ENCODE data around the gene EFNA5.

The EFNA5 gene

DNA sequence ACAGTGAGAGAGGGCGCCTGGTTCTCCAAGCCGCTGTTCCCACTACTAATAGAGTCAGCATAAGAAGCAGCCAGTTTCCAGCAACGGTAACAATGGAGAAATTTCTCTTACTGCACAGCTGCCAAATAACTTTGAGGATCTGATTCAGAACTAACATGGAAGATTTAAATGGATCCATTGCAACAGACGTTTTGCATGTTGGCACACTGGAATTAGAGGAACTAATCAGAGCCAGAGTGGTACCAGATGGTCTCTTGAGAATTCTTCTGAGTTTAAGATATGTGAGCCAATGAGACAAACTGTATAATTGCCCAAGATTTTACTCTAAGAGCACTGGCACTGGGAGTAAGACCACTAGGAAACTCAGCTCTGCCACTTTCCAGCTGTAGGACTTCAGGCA is 186.5 kb downstream of the EFNA5 start:
- DNase-seq (ENCODE audit: low read depth): no peak

DNA sequence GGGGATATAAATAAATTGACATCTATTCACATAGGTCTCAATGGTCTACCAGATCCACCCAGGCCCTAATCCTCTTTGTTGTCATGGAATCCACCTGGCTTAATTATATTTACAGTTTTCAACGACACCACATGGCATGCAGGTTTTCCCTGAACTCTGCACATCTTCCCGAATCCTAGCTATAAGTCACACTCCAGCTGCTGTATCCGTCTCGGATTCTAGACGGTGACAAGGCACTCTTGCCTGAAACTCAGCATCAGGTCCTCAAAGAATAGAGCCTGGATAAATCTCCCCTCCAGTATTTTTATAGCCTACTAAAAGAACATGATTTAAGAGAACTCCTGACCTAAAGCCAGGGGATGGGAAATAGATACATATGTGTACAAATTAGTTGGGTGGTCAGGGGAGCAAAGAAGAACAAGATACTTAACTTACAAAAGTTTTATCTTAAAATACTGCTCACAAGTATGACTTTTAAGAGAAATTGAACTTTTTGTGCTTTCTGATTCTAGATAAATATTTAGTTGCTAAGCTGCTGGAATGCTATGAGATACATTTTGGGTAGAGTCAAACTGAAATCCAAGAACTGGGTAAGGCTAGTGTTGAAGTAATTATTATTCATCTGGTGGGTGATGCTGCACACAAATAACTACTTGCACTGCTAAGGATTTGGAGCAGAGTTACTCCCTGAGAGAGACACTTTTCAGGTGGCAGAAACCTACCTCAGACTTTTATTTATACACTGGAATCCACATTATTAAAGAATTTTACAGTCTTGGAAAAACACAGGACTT is 187.3 kb downstream of the EFNA5 start:
- DNase-seq (ENCODE audit: low read depth): no peak

DNA sequence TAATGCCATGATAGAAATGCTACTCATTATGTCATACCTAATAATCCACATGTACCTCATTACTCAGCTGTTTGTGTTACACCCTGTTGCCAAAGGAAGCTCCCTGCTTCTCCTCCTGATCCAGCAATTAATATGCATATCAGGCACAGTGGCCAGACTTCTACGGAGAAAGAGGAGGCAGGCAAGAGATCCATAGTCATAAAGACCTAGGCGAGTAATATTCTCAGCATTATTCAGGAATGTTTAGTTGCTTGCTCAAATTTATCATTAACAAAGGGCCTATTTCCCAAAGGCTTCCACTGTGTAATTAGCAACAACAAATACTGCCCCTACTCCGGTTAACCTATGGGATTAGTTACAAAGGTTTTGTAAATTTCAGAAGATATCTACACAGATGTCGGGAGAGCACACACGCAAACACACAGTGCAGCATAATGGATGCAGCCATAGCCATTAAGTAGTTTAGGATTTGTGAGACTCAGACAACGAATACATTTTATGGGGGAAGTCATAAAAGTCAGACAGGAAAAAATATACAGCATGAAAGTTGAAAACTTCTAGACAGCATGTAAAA is 192.6 kb downstream of the EFNA5 start:
- DNase-seq (ENCODE audit: low read depth): no peak

DNA sequence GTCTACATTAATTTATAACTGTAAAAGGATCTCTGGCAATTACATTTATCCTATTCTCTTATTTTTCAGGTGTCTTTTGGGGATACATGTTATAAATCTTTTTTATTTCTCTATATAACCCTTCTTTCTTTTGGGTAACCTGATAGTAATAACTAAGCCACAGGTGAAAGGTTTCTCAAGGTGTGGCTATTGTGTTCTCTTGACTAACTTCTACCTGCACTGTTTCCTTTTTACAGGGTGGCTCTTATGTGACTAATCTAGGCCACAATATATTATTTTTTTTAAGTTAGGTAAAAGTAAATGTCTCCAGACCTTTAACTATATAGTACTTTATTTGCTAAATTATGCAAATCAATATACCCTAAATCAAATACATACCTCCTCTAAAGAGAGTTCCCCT is 193.2 kb downstream of the EFNA5 start:
- no peak for DNase-seq (ENCODE audit: low read depth)

DNA sequence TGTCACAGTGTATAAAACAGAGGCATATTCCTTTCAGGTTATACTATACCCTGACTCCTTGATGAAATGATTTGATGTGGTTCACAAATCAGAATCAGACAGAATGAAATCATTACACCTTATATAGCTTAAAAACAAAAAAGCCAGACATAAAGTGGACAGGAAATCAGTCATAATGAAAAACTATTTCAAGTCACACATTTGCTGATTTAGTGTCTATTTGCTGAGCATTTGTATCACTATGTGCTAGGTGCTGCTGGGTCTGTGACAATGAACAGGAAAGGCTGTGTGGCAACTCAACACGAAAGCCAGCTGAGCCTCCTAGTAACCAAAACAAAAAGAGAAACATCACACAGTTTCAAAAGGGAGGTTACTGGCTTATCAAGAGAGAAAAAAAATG is 194.0 kb downstream of the EFNA5 start:
- DNase-seq (ENCODE audit: low read depth): no peak

DNA sequence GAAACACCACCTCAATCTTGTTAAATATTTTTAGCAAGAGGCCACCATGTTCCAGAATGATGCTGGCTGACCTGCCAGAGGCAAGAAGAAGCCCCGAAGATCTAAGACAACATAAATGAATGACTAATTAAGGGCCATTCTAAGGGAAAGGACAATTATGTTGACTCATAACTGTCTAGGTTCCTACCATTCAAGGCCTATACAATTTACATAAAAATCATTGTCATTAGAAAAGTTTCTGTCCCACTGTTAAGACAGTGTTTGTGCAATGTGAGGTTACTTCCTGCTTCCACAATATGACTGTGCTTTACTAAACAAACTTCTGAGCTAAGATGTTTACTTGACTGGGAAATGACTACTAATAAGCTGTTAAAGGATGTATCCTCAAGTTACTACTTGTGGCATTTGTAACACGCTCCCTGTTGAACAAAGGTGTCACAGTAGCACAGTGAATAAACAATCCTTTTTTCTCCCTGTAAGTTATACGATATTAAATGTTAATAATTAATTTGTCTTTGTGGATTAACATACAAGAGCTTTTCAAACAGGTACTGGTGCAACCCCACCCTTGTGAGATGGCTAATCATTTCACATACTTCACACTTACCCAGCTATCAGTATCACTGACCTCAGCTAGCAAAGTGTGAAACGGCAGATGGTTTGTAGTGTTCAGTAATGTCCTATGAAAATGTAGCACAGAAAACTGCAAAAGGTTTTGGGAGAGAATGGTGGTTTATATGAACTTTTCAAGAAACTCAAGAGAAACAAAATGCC is 195.8 kb downstream of the EFNA5 start:
- DNase-seq (ENCODE audit: low read depth): no peak

DNA sequence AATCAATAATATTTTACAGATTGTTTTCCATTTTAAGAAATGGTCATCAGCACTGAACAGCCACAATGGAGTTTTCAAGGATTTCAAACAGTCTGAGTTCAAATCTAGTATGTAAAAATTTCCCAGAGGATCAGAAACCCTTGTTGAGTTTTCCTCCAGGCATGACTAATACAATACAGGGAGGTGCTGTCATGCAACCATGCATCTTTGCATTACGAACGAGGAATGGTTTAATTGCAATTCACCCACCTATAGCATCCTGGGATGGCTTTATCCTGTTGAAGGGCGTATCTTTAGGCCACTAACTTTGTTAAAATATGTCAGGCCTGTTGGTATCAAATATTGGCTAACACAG is 196.4 kb downstream of the EFNA5 start:
- no peak for DNase-seq (ENCODE audit: low read depth)

DNA sequence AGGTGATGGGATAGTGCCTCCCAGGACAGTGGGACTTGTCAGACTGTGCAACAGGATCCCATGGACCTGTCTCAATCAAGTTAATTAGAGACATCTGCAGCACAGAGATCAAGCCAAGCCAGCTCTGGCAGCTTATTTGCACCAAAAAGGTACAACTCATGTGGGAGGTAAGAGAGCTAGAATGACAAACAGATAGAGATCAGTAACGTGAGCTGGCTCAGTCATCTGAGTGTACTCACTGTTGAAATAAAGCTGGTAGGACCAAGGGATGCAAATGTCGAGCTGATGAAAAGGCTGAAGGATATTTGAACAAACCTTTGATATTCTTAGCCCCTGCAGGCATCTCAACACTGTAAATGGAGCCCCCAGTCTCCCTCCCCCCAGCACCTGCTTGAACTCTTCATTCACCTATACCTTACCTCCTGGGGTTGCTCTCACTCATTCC is 198.1 kb downstream of the EFNA5 start:
- DNase-seq (ENCODE audit: low read depth): no peak

DNA sequence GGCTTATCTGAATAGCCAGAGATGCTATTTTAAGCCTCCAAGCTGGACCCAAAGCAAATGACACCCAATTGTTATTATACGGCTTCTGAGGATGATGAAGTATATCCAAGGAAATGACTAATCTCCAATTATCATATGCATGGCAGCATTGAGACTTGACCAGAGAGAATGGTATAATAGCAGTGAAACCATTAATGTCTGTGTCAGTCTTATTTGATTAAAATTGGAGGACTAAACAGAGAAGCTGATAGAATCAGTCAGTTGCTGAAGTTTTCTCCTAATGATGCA is 200.5 kb downstream of the EFNA5 start:
- no peak for DNase-seq (ENCODE audit: low read depth)

DNA sequence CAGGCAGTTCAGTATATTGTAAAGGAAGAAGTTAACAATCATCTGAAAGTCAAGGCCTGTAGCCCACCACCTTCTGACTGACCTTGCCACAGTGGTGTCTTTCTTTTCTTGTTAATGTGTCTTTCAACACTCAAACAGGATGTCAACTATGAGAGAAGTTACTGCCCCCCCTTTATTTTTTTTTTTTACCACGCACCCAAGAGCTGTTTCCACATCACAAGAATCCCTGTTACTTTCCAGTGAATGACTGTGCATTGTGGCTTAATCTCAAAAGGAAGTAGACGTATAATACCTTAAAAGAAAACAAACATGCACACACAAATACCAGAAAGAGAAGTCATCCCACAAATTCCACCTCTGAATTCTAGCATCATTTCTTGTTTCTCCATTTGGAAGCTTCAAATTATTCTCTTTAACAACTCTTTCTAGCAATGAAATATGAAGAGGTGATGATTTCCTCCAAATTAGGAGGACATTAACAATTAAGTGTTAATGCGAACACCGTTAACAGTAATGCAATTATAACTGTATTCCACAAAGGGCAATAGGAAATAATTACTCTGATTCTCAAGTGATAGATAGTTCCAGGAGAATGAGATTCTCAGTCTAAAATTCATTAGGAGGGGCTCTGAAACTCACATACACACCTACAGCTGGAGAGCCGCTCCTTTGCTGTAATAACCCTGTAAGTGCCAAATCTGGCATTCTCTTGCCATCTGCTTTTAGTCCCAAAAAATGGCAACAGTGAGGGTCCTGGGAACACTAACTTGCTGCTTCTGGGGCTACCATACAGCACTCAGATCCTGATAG is 201.0 kb downstream of the EFNA5 start:
- peak; percentile 40 for DNase-seq (ENCODE audit: low read depth)

DNA sequence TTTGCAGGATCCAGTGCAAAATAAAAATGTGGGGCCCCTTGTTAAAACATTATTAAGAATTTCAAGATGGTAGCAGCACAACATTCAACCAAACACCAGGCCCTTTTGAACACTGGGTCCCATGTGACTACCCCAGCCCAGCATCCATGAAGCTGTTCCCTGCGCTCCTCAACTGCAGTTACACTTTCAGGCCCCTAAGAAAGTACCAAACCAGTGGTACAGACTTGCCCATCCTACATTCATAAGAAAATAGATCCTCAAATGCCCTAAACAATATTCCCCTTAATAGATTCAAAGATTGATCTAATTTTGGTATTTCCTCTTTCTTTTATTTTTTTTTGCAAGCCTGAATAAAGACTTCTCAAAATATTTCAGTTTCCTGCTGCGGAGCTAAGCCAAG is 201.7 kb downstream of the EFNA5 start:
- DNase-seq (ENCODE audit: low read depth): no peak

DNA sequence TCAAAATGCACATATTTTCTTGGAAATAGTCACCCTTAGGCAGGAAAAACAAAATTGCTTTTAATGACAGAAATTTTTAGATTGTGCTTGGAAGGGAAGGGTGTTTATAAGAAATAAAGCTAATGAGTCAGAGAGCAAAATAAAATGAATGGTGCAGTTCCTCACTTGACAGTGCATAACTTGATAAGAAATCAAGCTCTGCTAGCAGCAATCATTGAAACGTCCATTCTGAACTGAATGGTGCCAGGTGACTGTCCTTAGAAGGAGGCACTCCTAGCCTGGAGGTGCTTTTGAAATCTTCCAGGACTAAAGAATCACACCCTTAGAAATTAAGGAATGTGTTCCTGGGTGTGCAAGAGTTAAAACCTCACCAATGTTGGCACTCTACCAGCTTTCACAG is 202.5 kb downstream of the EFNA5 start:
- no peak for DNase-seq (ENCODE audit: low read depth)

DNA sequence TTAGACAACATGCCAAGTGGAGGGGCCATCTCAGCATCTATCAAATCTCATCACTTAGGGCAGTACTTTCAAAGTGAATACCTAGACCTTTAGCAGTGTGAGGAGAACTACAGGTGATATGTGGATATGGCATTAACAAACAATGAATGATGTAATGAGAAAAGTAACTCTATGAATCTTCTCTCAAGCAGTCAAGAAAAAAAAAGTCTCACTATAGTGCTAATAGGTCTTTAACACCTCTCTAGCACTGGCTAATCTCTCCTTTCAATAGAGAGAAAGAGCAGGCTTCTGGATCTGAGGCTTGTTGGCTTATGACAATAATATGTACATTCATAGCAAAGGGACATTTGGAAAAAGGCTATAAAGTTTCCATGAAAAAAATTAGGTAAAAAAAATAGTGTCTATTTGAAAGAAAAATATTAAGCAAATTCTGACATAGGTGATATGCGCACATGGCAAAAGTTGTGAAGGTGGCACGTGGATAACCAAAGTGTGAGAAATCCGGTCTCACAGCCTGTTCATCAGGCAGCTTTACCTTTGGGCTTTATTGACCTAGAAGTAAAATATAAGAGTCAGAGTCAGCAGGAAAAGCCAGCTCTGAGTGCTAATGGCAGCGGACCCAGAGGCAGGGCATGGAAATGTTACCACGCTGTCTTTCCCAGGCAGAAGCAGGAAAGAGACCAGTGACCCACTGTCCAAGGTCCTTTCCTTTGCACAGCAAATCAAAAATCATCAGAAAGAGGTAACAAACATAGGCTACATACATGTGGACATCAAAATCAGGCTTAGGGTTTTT is 203.4 kb downstream of the EFNA5 start:
- DNase-seq (ENCODE audit: low read depth): no peak

DNA sequence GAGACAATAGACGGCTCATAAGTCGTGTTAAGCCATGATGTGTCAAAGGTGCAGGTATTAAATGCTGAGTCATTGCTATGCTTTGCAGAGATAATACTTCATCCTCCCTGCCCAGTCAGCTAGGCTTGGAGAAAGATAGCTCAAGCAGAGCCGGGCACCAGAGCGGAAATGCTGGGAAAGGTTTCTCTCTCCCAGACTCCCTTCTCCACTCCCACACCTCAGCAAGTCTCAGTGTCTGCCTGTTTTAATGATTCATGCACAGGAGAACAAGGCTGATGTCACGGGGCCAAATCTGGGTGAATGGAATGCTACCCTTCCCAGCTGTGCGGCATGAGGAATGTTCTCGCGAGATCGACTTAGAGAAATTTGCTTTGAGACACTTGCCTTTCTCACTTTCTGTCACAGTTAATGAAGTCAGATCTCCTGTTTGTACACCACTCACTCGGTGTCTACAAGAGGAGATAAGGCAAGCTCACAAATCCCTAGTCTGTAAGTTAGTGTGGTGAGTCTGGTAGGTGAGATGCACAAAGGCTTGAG is 204.4 kb downstream of the EFNA5 start:
- DNase-seq (ENCODE audit: low read depth): no peak

DNA sequence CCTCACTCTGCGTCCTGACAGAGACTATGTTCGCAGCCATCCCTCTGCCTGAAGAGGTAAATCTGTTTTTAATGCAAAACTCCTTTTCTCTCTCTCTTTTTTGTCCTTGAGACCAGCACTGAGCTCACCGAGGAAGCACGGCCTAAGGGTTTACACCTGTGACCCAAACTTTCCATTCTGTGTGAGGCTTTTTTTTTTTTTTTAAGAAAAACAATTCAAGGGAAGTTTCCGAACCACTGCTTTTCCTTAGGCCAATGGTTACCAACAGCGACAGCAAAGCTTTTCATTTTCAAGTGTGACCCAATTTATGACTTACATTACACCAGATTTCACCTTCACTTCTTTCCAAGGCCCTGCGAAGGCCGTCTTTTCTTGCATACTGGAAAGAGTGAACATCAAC is 205.9 kb downstream of the EFNA5 start:
- DNase-seq (ENCODE audit: low read depth): no peak

DNA sequence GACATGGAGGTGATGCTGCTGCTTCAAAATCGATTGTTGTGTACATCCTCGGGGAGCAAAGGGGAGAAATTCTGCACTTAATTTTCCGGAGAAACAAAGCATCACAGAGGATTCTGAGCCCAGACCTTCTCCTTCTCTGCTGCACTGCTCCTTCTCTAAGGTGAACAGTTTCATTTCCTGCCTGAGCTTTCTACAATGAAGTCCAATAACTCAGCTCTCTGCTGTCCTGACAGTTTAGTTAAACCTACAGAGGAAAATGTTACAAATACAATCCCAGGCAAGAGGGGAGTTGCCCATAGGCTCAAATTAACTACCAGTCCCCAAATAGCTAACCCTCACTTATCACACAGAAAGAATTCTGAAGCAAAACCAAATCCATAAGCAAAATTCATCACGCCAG is 206.3 kb downstream of the EFNA5 start:
- no peak for DNase-seq (ENCODE audit: low read depth)

DNA sequence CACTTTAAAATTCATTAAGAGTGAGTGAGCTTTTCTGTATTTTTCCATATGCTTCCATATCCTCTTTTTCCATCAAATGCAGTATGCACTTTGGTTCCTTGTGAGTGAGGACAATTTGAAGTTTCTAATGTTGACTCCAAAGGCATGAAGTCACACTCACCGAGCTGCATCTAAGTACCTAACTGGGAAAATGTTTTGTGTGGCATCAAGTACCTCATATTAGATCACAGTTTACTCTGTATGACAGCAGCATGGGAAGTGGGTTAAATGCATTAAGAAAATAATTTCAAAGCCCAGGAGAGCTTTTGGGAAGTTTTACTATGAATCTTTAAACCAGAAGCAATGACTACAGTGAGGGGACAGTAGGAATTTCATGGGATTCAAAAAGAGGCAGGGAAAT is 207.0 kb downstream of the EFNA5 start:
- no peak for DNase-seq (ENCODE audit: low read depth)

DNA sequence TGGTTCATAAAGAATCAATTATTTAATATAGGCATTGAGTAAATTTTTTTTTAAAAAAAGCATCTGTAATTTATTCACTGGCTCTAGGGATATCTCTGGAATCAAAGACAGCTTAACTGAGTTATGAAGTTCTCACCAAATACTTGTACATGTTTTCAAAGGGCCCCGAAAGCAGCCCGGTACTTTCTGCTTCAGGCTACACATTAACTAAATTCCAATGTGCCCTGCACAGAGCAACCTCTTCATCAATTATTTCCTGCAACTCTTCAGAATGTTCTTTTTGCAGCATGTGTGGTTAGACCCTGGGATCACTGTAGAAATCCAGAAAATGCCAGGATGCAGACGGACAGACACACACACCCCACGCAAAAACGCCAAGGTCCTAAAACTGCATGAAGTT is 209.0 kb downstream of the EFNA5 start:
- DNase-seq (ENCODE audit: low read depth): no peak

DNA sequence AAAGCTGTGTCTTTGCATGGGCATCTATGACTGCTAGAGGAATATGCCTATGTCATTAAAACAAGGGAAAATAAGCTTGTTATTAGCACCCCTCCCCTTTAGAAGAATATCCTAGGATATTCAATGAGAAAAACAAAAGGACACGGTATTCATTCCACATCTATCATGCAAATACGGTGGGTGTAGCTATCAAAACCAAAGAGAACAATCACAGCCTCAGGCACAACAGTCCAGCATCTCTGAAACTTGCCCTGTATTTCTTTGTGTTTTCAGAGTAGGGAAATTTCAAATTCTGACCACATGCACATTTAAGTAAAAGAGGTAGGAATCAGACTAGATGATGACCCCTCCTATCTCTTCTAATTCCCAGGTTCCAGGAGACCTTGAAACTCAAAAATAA is 209.9 kb downstream of the EFNA5 start:
- DNase-seq (ENCODE audit: low read depth): no peak

DNA sequence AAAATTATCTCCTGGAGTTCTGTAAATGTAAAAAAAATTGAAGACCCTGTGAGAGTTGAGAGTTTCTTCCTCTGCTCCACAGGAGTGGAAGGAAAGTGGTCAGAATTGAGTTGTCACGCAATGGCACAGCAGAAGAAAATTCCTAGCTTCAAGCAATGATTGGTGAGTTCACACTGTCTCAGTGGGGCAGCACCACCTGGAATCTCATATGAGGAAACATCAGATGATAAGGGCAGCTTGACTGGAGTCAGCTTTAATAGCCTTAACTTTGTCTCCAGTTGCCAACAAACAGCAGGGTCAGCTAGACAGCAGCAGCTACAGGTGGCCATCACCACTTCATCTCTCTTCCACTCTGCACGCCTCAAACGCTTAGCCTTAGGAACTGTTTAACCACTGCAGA is 211.1 kb downstream of the EFNA5 start:
- no peak for DNase-seq (ENCODE audit: low read depth)

DNA sequence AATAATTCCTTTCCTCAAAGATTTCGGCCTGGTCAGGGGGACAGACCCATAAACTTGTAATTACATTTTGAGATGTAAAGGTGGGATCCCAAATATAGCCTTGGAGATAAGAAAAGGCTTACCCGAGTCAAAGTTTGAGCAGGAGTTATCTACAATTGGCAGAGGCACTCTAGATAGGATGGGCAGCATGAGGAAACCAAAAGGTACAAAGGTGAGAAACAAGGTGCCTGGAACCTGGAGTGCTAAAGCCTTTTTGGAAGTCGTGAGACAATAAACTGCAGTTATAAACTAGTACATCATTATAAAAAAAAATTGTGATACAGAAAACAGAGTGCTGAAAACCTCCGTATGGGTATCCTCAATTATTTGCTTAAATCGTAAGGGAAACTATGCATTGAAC is 212.4 kb downstream of the EFNA5 start:
- DNase-seq (ENCODE audit: low read depth): no peak

DNA sequence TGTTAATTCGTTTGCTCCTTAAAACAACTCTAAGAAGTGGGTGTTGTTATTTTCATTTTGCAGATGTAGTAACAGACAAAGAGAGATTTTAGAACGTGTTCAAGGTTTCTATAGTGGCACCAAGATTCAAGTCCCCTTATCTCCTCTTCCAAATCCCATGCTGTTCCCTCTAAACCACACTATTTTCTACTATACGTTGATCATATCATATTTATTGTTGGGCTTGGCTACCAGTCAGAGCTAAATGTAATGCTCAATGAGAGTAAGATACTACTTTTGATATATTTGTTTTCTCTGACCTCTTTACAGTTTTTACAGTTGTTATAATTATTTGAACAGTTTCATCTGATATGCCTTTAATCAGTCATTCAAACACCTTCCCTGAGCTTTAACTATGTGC is 212.9 kb downstream of the EFNA5 start:
- DNase-seq (ENCODE audit: low read depth): no peak

All from fibroblast of the conjunctiva (primary cell).